NCI-H1092 treated with DMSO at 0.1 percent for 48 hours (cell line): ENCODE measurements around the gene VPS39.

ENCODE experiments used
- DNase-seq: peaks from one replicate; lab custom pipeline; 2025; lab: John Stamatoyannopoulos, UW

Gene VPS39

DNA sequence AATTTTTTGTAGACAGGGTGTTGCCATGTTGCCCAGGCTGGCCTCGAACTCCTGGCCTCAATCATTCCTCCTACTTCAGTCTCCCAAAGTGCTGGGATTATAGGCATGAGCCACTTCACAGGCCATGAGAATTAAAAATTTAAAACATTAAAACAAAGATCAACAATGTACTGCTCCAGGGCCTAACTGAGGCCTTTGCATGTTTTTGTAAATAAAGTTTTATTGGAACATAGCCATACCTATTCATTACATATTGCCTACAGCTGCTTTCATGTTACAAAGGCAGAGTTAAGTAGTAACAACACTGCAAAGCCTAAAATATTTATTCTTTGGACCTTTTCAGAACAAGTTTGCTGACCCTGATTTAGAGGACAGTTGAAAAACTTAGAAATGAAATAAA is 9.6 kb downstream of the VPS39 start:
- DNase-seq = no peak

DNA sequence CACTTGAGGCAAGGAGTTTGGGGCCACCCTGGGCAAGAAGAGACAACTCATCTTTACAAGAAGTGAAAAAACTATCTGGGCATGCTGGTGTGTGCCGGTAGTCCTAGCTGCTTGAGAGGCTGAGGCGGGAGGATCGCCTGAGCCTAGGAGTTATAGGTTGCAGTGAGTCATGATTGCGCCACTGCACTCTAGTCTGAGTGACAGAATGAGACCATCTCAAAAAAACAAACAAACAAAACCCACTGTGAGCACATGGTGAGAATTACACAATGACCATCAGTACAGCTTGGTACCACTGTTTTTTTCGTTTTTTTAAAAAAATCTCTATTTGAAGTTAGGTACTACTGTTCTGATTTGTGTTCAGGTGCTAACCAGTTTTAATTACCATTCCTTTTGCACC is 13.6 kb downstream of the VPS39 start:
- no peak for DNase-seq

DNA sequence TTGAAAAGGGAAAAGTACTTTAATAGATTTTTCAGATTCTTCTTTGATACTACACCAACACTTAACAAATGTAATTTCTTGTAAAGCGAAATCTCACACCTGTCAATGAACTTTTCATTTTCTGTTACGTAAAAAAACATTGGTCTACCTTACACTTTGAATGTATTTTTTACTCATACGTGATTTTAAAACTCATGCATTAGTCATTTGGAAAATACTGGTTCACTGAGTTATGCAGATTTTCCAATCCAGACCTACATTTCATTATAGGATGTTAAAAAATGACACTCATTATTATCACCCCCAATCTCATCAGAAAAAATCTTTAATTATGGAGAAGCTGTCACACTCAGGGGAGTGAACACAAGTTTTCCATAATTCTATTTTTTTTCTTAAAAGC is 14.7 kb downstream of the VPS39 start:
- DNase-seq = no peak

DNA sequence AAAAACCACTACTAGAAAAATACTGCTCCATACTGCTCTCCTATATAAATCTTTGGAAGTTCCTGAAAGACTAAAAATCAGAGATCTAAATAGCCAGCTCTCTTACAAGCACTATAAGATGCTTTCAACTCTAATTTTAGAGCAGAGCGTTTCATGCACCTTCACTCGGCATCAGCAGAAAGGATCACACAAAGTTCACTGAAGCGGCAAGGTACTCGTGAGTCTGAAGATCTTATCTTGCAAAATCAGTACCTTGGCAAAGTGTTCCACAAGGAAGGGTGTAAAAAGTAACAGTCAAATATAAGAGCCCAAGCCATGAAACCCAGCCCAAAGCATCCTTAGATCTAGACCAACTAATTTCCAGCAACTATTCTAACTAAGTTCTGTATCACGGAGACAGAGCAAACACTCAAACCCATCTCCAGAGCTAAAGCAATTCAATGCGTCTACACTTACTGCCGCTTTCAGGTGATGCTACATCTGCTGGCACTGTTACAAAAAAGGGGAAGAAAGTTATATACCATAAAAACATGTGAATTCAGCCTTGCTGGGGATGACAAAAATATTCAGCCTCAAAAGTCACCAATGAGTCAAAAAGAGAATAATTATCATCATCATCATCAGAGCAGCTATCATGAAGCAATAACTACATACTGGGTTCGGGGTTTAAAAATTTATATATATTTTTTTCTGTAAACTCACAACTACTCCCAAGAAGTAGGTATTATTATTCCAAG is 16.3 kb downstream of the VPS39 start:
- no peak for DNase-seq

DNA sequence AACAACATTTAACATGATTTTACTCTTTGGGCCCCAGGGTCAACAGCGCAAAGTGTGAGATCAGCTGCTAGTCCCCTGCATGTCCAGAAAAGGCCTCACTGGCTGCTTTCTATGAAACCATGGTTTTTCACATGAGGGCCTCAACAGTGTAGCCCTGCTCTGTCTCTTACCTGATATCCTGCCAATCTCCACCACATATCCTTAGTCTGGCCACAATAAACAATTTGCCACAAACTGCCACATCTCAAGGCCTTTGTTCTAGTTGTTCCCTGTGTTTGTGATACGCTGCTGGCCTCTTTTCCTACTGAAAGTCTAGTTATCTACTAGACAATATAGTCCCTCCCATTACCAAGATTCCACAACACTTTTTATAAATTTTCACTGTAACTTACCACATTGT is 17.7 kb downstream of the VPS39 start:
- DNase-seq = no peak

DNA sequence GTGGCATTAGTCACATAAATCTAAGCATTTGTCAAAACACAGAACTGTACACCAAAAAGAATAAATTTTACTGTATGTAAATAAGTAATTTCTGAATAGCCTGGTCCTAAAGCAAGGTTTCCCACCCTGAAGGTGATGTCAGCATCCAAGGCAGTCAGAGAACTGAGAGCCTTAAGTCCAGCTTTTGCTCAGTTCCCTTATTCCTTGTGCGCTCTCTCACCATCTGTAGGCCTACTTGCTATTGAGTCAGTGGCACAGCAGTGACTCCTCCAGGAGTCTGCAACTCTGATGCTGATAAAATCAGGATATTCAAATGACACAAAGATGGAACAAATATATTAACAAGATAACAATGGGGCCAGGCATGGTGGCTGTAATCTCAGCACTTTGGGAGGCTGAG is 22.3 kb downstream of the VPS39 start:
- DNase-seq = no peak

DNA sequence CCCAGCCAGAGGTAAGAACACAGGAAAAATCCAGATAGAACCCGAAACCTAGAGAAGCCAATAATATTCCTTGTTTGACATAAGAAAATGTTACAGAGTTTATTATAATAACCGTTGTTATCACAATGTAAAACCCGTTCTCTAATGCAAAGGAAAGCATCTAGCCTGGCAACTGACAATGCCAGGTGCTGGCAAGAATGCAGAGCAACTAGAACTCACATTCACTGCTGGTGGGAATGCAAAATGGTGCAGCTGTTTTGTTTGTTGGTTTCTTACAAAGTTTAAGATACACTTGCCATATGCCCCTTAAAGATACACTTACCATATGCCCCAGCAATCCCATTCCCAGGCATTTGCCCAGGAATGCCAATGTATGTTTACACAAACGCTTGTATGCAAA is 23.4 kb downstream of the VPS39 start:
- no peak for DNase-seq

DNA sequence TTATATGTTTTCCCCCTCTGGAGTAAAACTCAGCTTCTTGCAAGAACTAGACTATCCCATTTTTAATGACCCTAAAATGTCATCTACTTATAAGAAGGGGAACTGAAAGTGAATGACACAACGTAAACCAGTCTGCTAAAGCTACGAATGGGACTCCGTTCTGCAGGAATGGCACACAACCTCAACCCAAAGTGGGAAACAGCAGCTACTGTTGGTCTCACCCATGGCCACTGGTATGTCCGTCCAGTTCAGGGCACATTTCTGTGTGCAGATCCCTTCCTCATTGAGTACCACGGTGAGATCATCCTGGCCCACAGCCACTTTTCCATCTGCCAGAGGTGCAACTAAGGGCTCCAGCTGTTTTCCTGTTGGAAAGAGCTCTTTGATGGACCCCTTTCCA is 23.8 kb downstream of the VPS39 start:
- no peak for DNase-seq

DNA sequence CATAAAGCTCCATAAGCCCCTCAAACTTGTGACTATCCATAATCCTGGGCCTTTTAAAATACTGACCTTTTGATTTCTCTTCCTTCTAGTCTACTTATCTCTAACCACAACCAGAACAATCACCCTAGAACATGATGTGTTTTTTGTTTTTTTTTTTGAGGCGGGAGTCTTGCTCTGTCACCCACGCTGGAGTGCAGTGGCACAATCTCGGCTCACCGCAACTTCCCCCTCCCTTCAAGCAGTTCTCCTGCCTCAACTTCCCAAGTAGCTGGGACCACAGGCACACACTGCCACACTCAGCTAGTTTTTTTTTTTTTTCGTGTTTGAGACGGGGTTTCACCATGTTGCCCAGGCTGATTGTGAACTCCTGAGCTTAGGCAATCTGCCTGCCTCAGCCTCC is 25.1 kb downstream of the VPS39 start:
- DNase-seq = no peak

DNA sequence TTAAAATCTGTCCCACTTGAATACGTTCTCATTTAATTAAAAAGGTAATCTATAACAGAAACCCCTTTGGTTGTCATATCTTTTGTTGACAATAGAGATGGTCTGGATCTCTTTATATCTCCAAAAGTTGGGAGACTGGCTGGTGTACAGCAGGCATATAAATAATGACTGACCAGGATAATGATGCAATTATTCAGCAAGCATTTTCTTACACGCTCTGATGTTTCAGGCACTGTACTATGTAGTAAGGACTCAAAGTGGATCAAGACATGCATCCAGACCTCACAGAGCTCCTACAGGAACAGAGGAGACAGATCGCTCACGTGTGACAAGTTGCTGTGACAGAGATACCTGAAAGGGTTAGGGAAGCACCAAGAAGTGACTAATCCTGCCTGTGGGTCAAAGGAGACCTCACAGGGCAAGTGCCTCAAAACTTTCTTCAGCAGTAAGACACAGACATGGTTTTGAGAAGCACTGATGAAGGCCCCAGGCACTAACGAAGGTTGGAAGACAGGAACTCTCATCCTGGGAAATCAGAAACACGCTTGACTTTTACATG is 25.7 kb downstream of the VPS39 start:
- no peak for DNase-seq

DNA sequence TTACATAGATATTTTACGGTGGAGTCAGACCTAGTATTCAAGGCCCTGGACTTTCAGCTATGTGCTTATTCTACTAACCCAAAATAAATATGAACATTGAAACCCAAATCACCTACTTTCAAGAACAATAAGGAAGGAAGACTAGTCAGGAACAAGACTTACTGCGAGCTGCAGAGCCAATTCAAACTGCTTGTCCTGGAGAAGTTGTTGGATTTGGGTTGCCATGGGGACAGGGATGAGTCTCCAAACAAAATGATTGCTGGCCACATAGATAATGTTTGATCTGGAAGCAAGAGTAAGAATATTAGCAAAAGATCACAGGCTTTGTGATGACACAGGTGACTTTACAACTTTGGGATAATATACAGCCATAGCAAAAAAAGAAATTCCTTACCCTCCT is 30.0 kb downstream of the VPS39 start:
- DNase-seq = no peak

DNA sequence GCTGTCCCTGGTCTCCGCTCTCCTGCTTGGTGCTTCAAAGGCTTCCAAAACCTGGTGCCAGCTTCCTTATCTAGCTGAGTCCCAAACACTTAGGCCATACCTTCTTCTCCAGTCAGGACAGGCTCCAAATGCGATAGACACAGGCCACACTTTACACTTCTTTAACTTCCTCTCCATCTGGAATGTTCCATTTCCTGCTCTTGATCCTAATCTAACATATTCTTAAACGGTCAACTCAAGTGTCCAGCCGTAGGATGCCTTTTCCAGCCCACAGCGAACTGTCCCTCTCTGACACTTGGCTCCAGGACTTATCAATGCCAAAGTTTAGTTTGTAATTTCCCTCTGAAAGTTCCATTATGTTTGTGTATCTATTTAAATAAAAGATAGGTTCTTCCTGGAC is 32.4 kb downstream of the VPS39 start:
- no peak for DNase-seq

DNA sequence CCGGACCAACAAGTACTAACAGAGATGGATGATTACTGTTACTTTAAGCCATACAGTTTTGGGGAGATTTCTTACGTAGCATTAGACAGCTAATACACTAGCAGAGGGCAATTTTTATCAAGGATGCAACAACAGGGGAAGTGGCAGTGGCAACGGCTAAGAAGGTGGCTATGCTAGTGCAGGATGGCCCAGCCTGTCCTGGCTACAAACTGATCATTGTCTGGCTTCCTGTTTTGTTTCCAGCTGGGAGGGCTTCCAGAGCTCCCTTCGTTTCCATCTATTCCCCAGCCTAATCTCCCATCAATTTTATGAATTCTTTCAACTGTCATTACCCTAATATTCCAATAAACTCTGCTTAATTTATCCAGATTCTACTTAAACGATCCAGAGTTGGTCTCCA is 35.6 kb downstream of the VPS39 start:
- no peak for DNase-seq

DNA sequence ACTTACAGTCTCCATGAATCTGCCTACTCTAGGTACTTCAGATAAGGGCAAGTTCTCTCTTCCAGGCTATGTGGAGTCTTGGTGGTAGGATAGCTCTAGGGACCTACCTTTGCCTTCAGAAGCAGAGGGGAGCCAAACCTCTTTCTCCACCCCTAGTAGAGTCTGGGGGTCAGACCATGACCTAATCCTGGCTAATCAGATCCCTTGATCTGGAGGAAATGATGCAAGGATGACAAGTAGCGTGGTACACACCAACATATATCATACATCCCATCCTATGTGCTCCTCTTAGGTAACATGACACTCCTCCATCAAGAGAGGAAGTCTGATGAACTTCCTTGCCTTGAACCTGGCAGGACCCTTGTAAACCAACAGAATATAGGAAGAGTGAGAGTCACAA is 36.3 kb downstream of the VPS39 start:
- no peak for DNase-seq

DNA sequence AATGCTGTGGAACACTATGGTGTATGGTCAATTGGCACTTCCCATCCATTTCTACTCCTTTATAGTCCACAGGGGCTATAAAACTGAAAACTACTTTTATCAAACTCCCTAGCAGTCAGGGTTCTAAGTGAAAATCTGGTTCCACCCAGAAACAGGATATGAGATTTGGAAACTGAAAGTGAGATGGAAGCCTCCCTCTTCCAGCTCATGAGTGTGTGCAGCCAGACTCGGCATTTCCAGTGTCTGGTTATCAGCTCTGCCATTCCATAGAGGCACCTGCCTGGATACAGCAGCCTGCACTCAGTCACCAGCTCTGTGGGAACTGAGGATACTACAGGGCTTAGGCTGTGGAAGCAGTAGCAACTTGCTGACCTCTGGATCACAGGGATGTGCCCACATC is 37.0 kb downstream of the VPS39 start:
- DNase-seq = no peak

DNA sequence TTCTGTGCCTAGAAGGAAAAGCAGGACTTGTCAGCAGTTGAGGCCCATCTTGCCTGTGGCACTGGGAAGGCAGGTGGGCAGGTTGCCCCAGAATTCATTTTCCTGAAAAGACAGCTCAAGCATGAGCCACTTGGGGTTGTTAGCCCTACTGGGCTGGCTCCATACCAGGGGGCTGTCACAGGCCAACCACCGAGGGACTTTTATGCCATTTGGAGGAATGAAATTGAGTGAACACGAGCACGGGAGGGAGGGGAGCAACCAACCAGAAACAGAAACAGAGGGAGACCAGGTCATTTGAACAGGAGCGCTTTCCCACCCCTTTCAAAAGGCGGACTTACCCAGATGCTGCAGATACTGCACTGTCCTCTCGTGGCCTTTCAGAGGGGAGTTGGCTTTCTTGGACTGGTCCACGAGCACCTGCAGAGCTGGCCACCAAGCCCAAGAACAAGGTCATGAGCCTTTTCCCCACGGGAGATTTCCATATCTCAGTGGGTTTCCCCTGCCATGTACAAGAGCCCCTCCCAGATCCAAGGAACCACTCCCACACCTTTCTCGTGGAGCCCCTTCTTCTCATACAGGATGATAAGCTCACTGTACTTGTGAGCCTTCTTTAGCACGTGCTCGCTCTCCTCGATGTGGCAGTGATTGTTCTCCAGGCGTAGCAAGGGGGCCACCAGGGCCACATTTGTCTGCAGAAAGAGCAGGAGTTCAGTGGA is 41.7 kb downstream of the VPS39 start:
- no peak for DNase-seq

DNA sequence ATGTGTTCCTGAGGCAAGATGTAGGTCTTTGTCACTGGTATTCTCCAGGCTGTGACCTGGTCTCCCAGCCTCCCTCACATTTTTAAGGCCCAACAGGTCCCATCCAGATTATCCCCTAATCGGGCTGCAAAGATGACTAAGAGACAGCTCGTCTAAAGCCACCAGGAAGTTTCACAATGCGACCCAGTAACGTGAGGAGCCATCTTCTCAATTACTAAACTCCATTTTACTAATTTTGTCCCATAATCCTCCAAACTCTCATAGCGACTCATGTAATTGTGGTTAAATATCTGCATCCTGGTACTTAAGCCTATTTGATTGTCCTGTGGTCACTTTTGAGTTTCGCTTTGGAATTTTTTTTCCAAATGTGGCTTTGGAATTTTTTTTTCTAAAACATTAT is 43.0 kb downstream of the VPS39 start:
- DNase-seq = no peak

DNA sequence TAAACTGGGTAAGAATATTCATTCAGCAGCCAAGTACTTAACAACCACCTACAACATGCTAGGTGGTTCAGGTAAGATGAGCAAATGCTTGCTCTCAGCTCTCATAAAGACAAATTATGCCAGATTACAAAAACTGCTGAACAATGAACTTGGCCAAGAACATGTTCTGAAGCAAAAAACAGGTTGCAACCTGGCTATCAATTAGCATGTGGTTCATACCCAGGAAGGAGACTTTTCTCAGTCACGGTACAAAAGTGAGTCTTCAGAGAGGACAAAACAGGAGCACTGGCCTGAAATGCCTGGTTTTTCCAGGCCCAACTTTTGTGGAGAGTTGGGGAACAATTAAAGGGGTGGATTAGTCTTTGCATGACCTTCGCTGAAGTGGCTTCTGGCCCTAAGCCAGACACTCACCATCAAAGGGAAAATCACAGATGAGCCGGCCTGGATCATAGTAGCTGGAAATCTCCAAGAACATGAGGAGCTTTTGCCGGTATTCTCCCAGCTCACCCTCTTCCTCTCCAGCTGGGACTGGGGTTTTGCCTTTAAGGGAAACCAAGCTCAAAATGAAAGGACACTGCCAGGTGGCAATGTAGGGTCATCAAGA is 44.1 kb downstream of the VPS39 start:
- DNase-seq = no peak

DNA sequence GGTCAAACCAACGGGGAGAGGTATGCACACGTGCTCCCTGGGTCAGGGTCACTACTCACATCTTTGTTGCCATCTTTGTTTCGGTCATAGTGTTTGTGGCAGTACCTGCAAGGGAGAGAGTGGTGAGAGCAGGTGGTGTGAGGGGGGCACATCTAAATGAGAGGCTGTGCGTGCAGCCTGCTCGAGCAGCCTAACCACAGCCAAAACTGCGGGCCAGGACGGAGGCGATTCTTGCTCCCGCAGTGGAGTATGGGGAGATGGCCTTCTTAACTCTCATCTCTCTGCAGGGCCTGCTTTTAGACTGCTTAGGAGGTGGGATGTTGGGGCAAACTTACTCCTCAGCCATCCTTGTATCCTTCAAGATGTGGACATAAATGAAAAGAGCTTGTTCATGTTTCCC is 44.8 kb downstream of the VPS39 start:
- DNase-seq = no peak

DNA sequence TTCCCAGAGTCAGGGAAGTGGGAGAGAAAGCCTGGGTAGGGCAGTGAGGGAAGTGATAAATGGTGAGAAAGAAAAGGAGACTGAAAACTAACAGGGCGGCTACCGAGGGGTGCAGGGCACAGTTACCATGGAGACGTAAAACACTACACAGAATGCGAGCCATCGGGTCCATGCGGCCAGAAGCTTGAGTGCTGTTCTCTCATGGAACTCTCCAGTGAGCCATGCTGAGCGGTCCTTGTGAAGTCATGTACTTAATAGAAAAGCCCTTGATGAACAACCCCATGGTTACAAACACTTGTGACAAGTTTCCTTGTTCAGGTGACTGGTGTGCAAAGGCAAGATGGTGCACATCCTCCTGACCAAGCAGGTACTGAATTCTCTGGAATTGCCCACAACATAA is 48.0 kb downstream of the VPS39 start:
- no peak for DNase-seq

DNA sequence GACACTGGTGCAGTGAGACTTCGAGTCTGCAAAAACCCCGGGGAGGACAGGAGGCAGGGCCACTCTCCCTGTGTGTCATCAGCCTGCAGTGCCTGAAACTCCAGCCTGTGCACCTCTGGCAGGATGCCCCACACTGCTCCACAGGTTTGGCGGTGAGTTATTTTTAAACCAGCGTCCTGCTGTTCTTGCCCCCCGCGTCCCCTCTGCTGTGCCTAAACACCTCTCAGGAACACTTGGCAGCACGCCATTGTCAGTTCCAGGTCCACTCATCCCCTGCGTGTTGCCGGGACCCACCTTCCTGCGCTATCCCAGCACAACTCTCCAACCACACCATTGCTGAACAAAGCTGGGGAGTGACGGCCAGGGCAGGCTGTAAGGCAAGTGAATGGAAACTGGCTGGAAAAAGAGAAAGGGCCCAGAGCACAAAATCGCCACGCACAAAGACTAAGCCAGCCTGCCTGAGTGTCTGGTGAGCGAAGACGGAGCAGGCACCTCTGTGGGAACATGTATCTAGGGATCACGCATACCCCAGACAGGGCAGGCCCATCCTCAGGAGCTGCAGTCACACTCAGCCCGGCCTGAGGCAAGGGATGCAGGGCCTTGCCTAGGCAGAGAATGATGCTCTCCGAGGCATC is 48.6 kb downstream of the VPS39 start:
- no peak for DNase-seq

DNA sequence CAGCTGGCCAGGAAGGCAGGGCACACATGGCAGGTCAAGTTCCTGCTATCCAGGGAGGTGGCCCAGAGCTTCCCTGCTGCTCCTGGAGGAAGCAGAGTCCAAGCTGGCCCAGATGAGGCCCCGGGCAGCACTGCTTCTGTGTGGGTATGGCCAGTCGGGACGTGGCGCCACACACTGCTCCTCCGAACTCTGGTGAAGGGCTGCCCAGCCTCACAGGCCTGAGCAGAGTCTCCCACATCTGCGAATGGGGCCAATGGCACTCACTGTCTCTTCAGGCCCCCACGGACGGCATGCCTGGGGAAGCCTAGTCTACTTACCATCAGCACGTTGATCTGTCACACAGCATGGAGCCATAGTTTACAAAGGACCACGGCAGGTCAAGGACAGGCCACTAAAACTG is 49.2 kb downstream of the VPS39 start:
- DNase-seq = no peak
